GM12865 (cell line): ENCODE results near the gene EPHA4.

Experiments
- DNase-seq: peaks from one replicate; pipeline ENCODE4 v3.0.0; 2010; ENCODE audit warnings: low read depth
- H3K4me3 ChIP-seq: 2 replicates; pipeline ENCODE4 v1.5.1; 2011; ENCODE audit warnings: mild to moderate bottlenecking, low read depth, low read length, control low read depth
- CTCF ChIP-seq: IDR thresholded peaks from 2 replicates; pipeline ENCODE4 v1.5.1; 2011; ENCODE audit warnings: low read length, control low read depth, low read depth, inconsistent platforms; ENCODE audit not compliant: insufficient read depth; ENCODE audit errors: missing control alignments

Gene EPHA4

GRCh38 chr2:221573430-221574230 is 1.5 kb upstream of the EPHA4 start:
- H3K4me3 ChIP-seq: peak overlapping the region; percentile 48
- peak; percentile 71 for DNase-seq
- TF ChIP-seq CTCF: peak; percentile 93

DNA sequence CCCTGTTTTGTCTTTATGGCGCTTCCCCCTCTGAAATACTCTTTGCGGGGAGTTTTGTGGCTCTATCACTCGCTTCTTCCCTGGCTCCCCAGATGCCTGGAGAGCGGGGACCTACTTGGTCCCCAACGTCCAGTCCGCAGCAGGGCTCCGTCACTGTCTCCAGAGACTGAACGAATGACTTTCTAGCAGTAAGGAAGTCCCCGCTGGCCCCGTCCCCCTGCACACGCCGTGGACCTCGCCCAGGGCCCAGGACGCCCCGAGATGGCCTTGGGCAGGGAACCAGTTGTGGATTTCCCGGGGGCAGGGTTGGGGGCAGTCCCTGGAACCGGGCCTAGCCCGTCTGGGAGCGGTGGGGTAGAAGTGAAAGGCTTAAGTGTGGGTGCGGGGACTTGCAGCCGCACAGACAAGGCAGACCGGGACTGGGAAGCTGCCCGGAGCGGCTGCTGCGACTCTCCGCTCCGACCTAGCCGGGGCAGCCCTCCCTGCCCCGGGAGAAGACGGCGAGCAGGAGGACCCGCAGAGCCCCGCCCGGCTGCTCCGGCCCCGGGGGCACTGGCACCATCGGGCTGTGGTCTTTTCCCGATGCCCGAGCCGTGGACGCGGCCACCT is 821 bp upstream of the EPHA4 start:
- peak overlapping the region; percentile 48 for H3K4me3 ChIP-seq
- TF ChIP-seq CTCF: no peak
- peak; percentile 21 for DNase-seq

- DNase-seq: peak; percentile 4
- peak overlapping the region; percentile 66 for H3K4me3 ChIP-seq
- no peak for TF ChIP-seq CTCF
Measured at GRCh38 chr2:221571551-221572218, 419 bp downstream of the EPHA4 start.

- DNase-seq: peak; percentile 16
- TF ChIP-seq CTCF: no peak
- H3K4me3 ChIP-seq: peak overlapping the region; percentile 66
Measured at GRCh38 chr2:221571025-221571550, 1.0 kb downstream of the EPHA4 start.

- H3K4me3 ChIP-seq: no peak overlapping the region
- TF ChIP-seq CTCF: no peak
- no peak for DNase-seq
Measured at GRCh38 chr2:221570321-221570935, 1.7 kb downstream of the EPHA4 start.

GRCh38 chr2:221569871-221570270 is 2.2 kb downstream of the EPHA4 start:
- no peak for DNase-seq
- TF ChIP-seq CTCF: no peak
- no peak overlapping the region for H3K4me3 ChIP-seq
